ENCODE results near the gene KTI12. TPM values are rescaled to one million over a fixed set of nuclear protein-coding genes. Genes with fewer than 3 reads are reported as not detected.

The KTI12 gene
- polyA plus RNA-seq, 1 of the 3 experiments (the other 2 are of a cell fraction) = 13.7 TPM

DNA sequence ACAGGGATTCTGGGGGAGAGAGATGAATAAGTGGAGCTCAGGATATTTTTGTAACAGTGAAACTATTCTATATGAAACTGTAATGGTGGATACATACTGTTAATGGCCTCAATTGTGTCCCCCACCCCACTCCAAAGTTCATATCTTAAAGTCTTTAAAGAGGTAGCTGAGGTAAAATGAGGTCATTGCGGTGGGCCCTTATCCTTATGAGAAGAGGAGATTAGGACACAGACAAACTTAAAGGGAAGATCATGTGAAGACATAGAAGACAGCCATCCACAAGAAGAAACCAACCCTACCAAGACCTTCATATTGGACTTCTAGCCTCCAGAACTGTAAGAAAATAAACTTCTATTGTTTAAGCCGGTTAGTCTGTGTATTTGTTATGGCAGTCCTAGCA, 11.6 kb upstream of the KTI12 start (continued):
- TF ChIP-seq, protein P1, sequence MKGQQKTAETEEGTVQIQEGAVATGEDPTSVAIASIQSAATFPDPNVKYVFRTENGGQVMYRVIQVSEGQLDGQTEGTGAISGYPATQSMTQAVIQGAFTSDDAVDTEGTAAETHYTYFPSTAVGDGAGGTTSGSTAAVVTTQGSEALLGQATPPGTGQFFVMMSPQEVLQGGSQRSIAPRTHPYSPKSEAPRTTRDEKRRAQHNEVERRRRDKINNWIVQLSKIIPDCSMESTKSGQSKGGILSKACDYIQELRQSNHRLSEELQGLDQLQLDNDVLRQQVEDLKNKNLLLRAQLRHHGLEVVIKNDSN (IDR thresholded peaks at IDR 0.05; ENCODE audit: borderline replicate concordance, low read depth) = no peak
- TF ChIP-seq JUND (IDR thresholded peaks at IDR 0.05) = no peak
- TF ChIP-seq, protein P2, sequence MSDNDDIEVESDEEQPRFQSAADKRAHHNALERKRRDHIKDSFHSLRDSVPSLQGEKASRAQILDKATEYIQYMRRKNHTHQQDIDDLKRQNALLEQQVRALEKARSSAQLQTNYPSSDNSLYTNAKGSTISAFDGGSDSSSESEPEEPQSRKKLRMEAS (IDR thresholded peaks at IDR 0.05; ENCODE audit: low read depth) = no peak
- no peak for TF ChIP-seq TCF12 (IDR thresholded peaks at IDR 0.05)
- no peak for TF ChIP-seq TEAD4 (IDR thresholded peaks at IDR 0.05; ENCODE audit: borderline replicate concordance, insufficient read depth)

DNA sequence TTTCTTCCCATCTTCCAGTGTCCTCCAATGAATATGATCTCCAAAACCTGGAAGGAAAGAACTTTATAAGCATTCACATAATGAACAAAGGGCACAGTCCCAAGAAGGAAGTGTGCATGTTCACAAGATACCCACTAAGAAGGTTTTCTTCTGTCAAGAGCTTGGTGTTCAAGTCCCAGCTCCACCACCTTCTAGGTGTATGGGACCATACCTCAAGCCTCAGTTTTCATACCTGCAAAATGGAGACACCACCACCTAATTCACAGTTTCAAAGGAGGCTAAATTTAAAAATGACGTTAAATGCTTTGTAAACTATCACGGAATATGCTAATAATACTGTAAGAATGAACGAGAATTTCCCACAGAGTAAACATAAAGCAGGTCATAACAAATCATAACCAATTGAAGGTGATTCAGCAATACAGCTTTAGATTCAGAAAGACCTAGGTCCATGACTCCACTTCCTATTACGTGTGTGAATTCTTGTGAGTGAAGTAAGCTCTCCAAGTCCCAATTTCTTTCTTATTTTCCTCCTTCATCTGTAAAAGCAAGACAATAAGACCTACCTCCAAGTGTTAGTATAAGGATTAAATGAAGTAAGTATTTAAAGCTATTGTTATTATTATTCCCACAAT, 8.1 kb upstream of the KTI12 start:
- CTCF ChIA-PET = no interaction called here
- WGBS (ENCODE audit: low lambda C conversion rate) = 96% methylated on average over 4 of the region's 4 CpGs
- no peak for DNase-seq

DNA sequence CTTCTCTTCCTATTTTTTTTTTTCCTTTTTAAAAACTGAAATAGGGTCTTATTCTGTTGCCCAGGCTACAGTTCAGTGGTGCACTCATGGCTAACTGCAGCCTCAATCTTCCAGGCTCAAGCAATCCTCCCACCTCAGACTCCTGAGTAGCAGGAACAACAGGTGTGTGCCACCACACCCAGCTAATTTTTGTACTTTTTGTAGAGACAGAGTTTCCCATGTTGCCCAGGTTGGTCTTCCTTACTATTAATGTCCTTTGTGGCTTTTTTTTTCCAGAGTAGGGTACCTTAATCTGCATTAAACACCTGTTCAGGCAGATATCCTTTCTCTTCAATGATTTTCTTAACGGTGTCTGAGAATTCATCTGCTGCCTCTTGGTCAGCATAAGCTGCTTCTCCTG, 4.3 kb upstream of the KTI12 start:
- Histone ChIP-seq H3K4me1 (ENCODE audit: control insufficient read depth in 1 of 2, insufficient read depth in 2 of 2, low read depth in 1 of 2, low read length in 1 of 2) (peaks cover 0 to 2% of the 10 kb centered on the region in 2 experiments; a peak in 2 of 4 replicates), H3K4me2 (no peak overlapping the region), H3K36me3 (replicated peaks in 1 of 2; ENCODE audit: control insufficient read depth in 1 of 2, insufficient read depth in 2 of 2, low read length in 1 of 2) (peaks cover 8 to 35% of the 10 kb centered on the region in 2 experiments), H3K27ac (ENCODE audit: low read depth in 2 of 2, low read length in 1 of 2) (no peak overlapping the region), H3F3A (replicated peaks; ENCODE audit: insufficient read depth) (peaks cover 11% of the 10 kb centered on the region), H3K9me2 (no peaks in the 10 kb centered on the region), H3K9me3 (no peaks in the 10 kb centered on the region), H3K4me3 (ENCODE audit: low read depth in 2 of 2, low read length in 1 of 2) (no peak overlapping the region), H3K9ac (no peak overlapping the region), H3K27me3 (ENCODE audit: insufficient read depth) (no peaks in the 10 kb centered on the region), H3K79me2 (ENCODE audit: insufficient read depth) (peaks cover 32% of the 10 kb centered on the region), H2AFZ (ENCODE audit: low read depth) (no peak overlapping the region), H4K20me1 (ENCODE audit: insufficient read depth) (no peaks in the 10 kb centered on the region)
- no peak for DNase-seq
- ChIA-PET CTCF (interaction anchor here (0.9 to 2.4 kb wide), 3 partner anchors 16 to 39 kb away, joined by 3 to 5 read pairs (median 3); no protein-coding TSS in a partner anchor), POLR2A (no interaction called here)
- WGBS (ENCODE audit: low lambda C conversion rate) = 94% methylated on average over 1 of the region's 1 CpG
- TF ChIP-seq MEF2A (IDR thresholded peaks at IDR 0.05; ENCODE audit: borderline replicate concordance, low read depth) = no peak
- TF ChIP-seq, protein P2 (IDR thresholded peaks at IDR 0.05; ENCODE audit: low read depth) = no peak
- TF ChIP-seq TEAD4 (IDR thresholded peaks at IDR 0.05; ENCODE audit: borderline replicate concordance, insufficient read depth) = no peak
- TF ChIP-seq, protein P3, sequence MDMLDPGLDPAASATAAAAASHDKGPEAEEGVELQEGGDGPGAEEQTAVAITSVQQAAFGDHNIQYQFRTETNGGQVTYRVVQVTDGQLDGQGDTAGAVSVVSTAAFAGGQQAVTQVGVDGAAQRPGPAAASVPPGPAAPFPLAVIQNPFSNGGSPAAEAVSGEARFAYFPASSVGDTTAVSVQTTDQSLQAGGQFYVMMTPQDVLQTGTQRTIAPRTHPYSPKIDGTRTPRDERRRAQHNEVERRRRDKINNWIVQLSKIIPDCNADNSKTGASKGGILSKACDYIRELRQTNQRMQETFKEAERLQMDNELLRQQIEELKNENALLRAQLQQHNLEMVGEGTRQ (IDR thresholded peaks at IDR 0.05; ENCODE audit: borderline replicate concordance, low read depth, low read length) = no peak
- TF ChIP-seq YY1 (IDR thresholded peaks at IDR 0.05; ENCODE audit: low read depth) = no peak
- no peak for TF ChIP-seq RFX5 (IDR thresholded peaks at IDR 0.05; ENCODE audit: low read length)
- TF ChIP-seq SMC3 (IDR thresholded peaks at IDR 0.05; ENCODE audit: low read depth, low read length) = no peak
- no peak for TF ChIP-seq NFIC (IDR thresholded peaks at IDR 0.05; ENCODE audit: borderline replicate concordance)
- no peak for TF ChIP-seq NRF1 (IDR thresholded peaks at IDR 0.05; ENCODE audit: low read depth, low read length)
- TF ChIP-seq, protein P1 (IDR thresholded peaks at IDR 0.05; ENCODE audit: borderline replicate concordance, low read depth) = no peak
- no peak for TF ChIP-seq TAF1 (IDR thresholded peaks at IDR 0.05; ENCODE audit: borderline replicate concordance, low read depth, low read length)
- TF ChIP-seq RCOR1 (IDR thresholded peaks at IDR 0.05; ENCODE audit: low read length) = no peak
- no peak for TF ChIP-seq EP300 (IDR thresholded peaks at IDR 0.05; ENCODE audit: borderline replicate concordance in 1 of 2, low read depth in 1 of 2, low read length in 1 of 2)

More for the DNA sequence above, 8.1 kb upstream of the KTI12 start:
- Histone ChIP-seq H3F3A (replicated peaks; ENCODE audit: insufficient read depth) (peaks cover 7% of the 10 kb centered on the region), H3K4me3 (ENCODE audit: low read depth in 2 of 2, low read length in 1 of 2) (no peak overlapping the region), H3K79me2 (ENCODE audit: insufficient read depth) (peaks cover 57% of the 10 kb centered on the region), H3K9me2 (no peaks in the 10 kb centered on the region), H3K4me1 (ENCODE audit: control insufficient read depth in 1 of 2, insufficient read depth in 2 of 2, low read depth in 1 of 2, low read length in 1 of 2) (no peaks in the 10 kb centered on the region), H3K9me3 (no peaks in the 10 kb centered on the region), H3K9ac (no peak overlapping the region), H3K36me3 (replicated peaks in 1 of 2; ENCODE audit: control insufficient read depth in 1 of 2, insufficient read depth in 2 of 2, low read length in 1 of 2) (peaks cover 8 to 37% of the 10 kb centered on the region in 2 experiments), H3K27ac (ENCODE audit: low read depth in 2 of 2, low read length in 1 of 2) (no peak overlapping the region), H3K27me3 (ENCODE audit: insufficient read depth) (no peaks in the 10 kb centered on the region), H4K20me1 (ENCODE audit: insufficient read depth) (no peaks in the 10 kb centered on the region), H3K4me2 (no peak overlapping the region), H2AFZ (ENCODE audit: low read depth) (no peak overlapping the region)
- TF ChIP-seq TAF1 (IDR thresholded peaks at IDR 0.05; ENCODE audit: borderline replicate concordance, low read depth, low read length) = no peak
- TF ChIP-seq YY1 (IDR thresholded peaks at IDR 0.05; ENCODE audit: low read depth) = no peak
- TF ChIP-seq, protein P3 (IDR thresholded peaks at IDR 0.05; ENCODE audit: borderline replicate concordance, low read depth, low read length) = no peak
- no peak for TF ChIP-seq EP300 (IDR thresholded peaks at IDR 0.05; ENCODE audit: borderline replicate concordance in 1 of 2, low read depth in 1 of 2, low read length in 1 of 2)
- TF ChIP-seq GABPA (IDR thresholded peaks at IDR 0.05; ENCODE audit: low read depth) = no peak
- TF ChIP-seq, protein P2 (IDR thresholded peaks at IDR 0.05; ENCODE audit: low read depth) = no peak
- no peak for TF ChIP-seq MEF2A (IDR thresholded peaks at IDR 0.05; ENCODE audit: borderline replicate concordance, low read depth)
- TF ChIP-seq, protein P1 (IDR thresholded peaks at IDR 0.05; ENCODE audit: borderline replicate concordance, low read depth) = no peak
- POLR2A ChIA-PET = interaction anchor here (0.8 kb wide), 1 partner anchor 8 kb away, joined by 3 read pairs; the partner anchor contains the start of gene KTI12

All from SK-N-SH (cell line).